ENCODE measurements around the gene MNDA. TPM values are rescaled to one million over a fixed set of nuclear protein-coding genes. Genes with fewer than 3 reads are reported as not detected.

MNDA gene
- total and polyA plus RNA-seq, 4 donors, result 3.7 to 16.6 (median 4.3) TPM

GRCh38 chr1:158812336-158812735 is 18.8 kb upstream of the MNDA start:
- Histone ChIP-seq H3K36me3 (ENCODE audit: control insufficient read depth in 4 of 4, insufficient read depth in 3 of 4, low read depth in 1 of 4, low read length in 3 of 4) (no peaks in the 10 kb centered on the region), H3K9ac (ENCODE audit: low read depth in 1 of 2, low read length in 2 of 2) (no peak overlapping the region), H3K27ac (ENCODE audit: low read depth in 1 of 2, low read length in 2 of 2) (no peak overlapping the region), H3K9me3 (ENCODE audit: control insufficient read depth in 4 of 4, low read length in 3 of 4) (no peaks in the 10 kb centered on the region), H3K4me3 (ENCODE audit: low read depth in 1 of 3, low read length in 3 of 3) (no peak overlapping the region), H3K4me1 (ENCODE audit: control insufficient read depth in 4 of 4, insufficient read depth in 4 of 4, low read length in 3 of 4) (no peaks in the 10 kb centered on the region), H3K27me3 (ENCODE audit: control insufficient read depth in 4 of 4, insufficient read depth in 4 of 4, low read length in 3 of 4) (peaks cover 0 to 3% (median 0%) of the 10 kb centered on the region in 4 donors)
- TF ChIP-seq, protein P1, sequence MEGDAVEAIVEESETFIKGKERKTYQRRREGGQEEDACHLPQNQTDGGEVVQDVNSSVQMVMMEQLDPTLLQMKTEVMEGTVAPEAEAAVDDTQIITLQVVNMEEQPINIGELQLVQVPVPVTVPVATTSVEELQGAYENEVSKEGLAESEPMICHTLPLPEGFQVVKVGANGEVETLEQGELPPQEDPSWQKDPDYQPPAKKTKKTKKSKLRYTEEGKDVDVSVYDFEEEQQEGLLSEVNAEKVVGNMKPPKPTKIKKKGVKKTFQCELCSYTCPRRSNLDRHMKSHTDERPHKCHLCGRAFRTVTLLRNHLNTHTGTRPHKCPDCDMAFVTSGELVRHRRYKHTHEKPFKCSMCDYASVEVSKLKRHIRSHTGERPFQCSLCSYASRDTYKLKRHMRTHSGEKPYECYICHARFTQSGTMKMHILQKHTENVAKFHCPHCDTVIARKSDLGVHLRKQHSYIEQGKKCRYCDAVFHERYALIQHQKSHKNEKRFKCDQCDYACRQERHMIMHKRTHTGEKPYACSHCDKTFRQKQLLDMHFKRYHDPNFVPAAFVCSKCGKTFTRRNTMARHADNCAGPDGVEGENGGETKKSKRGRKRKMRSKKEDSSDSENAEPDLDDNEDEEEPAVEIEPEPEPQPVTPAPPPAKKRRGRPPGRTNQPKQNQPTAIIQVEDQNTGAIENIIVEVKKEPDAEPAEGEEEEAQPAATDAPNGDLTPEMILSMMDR (IDR thresholded peaks at IDR 0.05; ENCODE audit: low read depth, low read length, missing input control), result no peak
- TF ChIP-seq HNF4G (IDR thresholded peaks at IDR 0.05) (no peak), HNF4A (conservative IDR thresholded peaks at IDR 0.05) (no peak), NR2F2 (IDR thresholded peaks at IDR 0.05) (no peak), RAD21 (IDR thresholded peaks at IDR 0.05) (no peak), YY1 (IDR thresholded peaks at IDR 0.05) (no peak), ATF3 (IDR thresholded peaks at IDR 0.05) (no peak), REST (IDR thresholded peaks at IDR 0.05) (no peak), SP1 (IDR thresholded peaks at IDR 0.05) (no peak), ZBTB33 (IDR thresholded peaks at IDR 0.05) (no peak), GABPA (IDR thresholded peaks at IDR 0.05 in 1 of 2, conservative IDR thresholded peaks at IDR 0.05 in 1 of 2) (no peak), FOXA2 (IDR thresholded peaks at IDR 0.05) (no peak), TAF1 (conservative IDR thresholded peaks at IDR 0.05) (no peak), RXRA (IDR thresholded peaks at IDR 0.05) (no peak)
- no peak for DNase-seq (ENCODE audit: low spot score)
- 58% methylated on average over 2 of the region's 2 CpGs for WGBS

GRCh38 chr1:158813164-158813563 is 18.0 kb upstream of the MNDA start:
- no peak for DNase-seq (ENCODE audit: low spot score)
- Histone ChIP-seq H3K4me3 (ENCODE audit: low read depth in 1 of 3, low read length in 3 of 3) (no peak overlapping the region), H3K9me3 (ENCODE audit: control insufficient read depth in 4 of 4, low read length in 3 of 4) (no peaks in the 10 kb centered on the region), H3K27ac (ENCODE audit: low read depth in 1 of 2, low read length in 2 of 2) (no peak overlapping the region), H3K36me3 (ENCODE audit: control insufficient read depth in 4 of 4, insufficient read depth in 3 of 4, low read depth in 1 of 4, low read length in 3 of 4) (no peaks in the 10 kb centered on the region), H3K27me3 (ENCODE audit: control insufficient read depth in 4 of 4, insufficient read depth in 4 of 4, low read length in 3 of 4) (peaks cover 0 to 3% (median 0%) of the 10 kb centered on the region in 4 donors), H3K9ac (ENCODE audit: low read depth in 1 of 2, low read length in 2 of 2) (no peak overlapping the region), H3K4me1 (ENCODE audit: control insufficient read depth in 4 of 4, insufficient read depth in 4 of 4, low read length in 3 of 4) (no peaks in the 10 kb centered on the region)
- no peak for TF ChIP-seq FOXA1 (IDR thresholded peaks at IDR 0.05)
- TF ChIP-seq TAF1 (conservative IDR thresholded peaks at IDR 0.05), result no peak
- TF ChIP-seq HNF4G (IDR thresholded peaks at IDR 0.05), result no peak
- no peak for TF ChIP-seq NR2F2 (IDR thresholded peaks at IDR 0.05)
- WGBS, result 56% methylated on average over 3 of the region's 3 CpGs

Measured in liver (tissue), 9 donors.